ENCODE measurements around the gene CYP27C1.

Gene CYP27C1

GRCh38 chr2:127193164-127193966, 26.7 kb downstream of the CYP27C1 start:
- DNase-seq (ENCODE audit: low read depth in 2 of 2) = no peak

DNA sequence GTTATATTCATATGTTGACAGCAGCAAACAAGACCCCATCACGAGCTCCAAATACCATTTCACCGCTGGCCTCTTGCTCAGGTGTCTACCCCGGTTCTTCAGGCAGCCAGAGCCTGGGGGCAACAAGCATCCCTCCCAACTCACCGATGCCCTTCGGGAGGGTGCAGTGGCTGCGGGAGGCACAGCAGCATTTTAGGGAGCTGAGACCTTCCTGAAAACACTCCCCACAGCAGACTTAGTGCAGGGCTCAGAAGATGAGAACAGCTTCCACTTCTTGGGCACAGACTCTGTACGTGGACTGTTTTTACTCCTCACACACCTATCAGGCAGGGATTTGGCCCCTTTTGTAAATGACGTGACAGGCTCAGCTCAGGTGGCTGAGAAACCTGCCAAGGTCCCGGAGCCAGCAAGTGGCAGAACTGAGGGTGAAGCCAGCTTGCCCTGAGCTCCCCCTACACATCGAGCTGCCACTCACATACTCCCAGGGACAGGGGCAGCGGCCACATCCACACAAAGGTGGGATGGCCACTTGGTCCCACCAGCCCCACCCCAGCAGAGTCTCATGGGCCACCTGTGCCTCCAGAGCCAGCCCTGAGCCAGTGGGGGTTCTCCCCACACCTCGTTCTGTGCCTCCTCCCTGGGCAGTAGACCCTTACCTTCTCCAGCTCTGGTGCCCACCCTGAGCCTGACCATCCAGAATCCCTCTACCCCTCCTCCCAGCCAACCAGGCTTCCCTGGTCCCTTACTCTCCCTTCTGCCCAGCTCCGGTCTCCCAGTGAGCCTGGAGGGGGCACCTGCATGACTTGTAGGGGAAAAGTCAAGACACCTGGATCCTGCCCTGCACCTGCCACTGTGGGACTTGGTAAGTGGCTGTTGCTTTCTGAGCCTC, 28.5 kb downstream of the CYP27C1 start:
- DNase-seq (ENCODE audit: low read depth in 2 of 2) = no peak

- DNase-seq (ENCODE audit: low read depth in 2 of 2) = no peak
Measured at GRCh38 chr2:127188797-127189196, 31.3 kb downstream of the CYP27C1 start.

DNA sequence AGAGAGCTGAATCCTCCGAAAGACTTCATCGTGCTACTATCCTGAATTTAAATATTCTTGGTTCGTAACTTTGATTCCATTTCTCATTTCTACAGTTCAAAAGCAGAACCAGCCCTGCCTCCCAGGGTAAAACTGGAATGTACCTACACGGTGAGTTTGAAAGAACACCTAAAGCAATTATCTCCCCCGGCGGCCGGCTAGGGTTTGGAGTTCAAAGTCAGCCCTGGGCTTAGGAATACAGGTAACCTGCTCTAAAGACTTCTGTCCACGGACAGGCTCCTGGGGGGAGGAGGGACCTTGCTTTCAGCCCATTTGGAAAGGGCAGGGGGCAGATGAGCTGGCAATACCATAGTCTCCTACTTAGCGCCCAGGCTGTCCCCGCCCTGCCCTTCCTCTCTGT, 32.3 kb downstream of the CYP27C1 start:
- DNase-seq (ENCODE audit: low read depth in 2 of 2) = no peak

GRCh38 chr2:127187081-127187775, 32.9 kb downstream of the CYP27C1 start:
- no peak for DNase-seq (ENCODE audit: low read depth in 2 of 2)

DNA sequence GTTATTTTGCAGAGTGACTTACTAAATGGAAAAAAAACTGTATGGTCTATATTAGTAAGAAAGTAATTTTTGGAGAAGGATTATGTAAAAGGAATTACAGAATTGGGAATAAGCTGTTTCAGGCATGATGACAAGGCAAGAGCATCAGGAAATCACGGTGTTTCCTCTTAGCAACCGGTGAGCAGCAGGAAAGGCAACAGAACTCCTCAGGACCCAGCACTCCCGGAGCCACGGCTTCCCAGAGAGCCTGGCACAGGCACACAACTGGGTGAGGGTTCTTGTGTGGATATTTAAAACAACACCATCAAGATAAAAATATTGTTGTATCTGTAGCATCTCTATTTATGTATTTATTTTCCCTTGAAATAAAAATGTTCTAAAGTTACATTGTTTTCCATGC, 34.4 kb downstream of the CYP27C1 start:
- DNase-seq (ENCODE audit: low read depth in 2 of 2) = no peak

DNA sequence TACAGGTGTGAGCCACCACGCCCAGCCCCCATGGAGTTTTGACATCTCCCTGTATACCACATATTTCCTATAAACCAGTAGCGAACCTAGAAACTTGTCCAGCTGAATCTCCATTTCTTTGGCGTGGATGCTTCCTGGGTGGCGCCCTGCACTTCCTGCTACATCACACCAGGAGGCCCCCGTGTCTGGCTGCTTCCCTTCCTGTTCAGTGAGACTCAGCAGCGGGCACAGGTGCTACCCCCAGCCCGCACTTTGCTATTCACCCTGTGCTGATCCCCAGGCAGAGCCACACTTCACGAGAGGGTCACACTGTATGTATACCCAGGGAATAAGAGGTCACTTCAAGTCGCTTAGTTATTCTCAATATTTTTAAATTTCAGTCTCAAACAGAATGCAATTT, 35.0 kb downstream of the CYP27C1 start:
- no peak for DNase-seq (ENCODE audit: low read depth in 2 of 2)

DNA sequence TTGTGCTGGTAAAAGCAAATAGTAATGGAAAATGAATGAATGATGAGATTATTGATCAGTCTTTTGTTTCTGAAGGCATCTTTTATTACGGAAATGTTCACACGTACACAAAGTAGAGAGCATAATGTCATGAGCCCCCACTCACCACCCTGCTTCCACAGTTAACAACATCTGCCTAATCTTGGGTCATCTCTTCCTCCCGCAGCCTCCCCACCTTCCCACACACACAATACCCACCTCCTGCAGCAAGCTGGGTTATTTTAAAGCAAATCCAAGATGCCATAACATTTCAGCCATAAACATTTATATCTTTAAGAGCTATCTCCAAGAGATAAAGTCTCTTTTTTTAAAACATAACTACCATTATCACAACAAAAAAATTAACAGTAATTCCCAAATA, 36.3 kb downstream of the CYP27C1 start:
- DNase-seq (ENCODE audit: low read depth in 2 of 2) = no peak

DNA sequence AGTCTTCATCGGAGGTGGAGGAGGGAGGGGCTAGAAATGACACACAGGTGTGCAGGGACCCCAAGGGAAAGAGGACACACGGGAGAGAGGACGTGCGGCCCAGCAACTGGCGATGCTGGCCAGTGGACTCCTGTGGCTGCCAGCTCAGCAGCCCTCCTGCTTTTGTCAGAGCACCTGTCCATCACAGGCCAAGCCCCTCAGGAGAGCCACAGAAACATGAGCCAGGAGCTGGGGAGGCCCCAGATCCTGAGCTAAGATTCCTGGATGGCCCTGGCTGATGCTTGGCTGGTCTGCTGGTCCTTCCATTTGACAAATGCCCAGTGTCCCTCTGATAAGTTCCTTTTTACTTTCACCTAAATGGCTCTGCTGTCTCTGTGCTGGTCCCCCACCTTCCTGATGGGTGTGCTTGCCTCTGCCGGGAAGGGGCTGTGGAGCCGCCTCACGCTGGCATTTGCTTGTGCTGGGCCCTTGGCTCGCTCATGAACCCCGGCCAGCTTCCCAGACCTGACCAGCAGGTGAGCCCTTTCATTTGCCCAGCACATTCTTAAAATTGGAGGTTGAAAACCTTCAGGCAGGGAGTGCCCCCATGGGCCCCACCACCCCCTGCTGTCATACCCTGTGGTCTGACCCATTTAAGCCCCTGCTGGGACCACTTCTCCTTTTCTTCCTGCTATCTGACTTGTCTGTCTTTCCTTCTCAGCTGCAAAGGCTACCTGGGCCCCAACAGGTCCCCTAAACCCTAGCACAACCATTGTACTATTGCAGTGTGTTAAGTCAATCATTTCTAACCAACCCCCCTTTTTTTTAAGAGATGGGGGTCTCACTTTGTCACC, 37.3 kb downstream of the CYP27C1 start:
- no peak for DNase-seq (ENCODE audit: low read depth in 2 of 2)

GRCh38 chr2:127181851-127182250, 38.2 kb downstream of the CYP27C1 start:
- no peak for DNase-seq (ENCODE audit: low read depth in 2 of 2)

GRCh38 chr2:127179766-127180165, 40.3 kb downstream of the CYP27C1 start:
- no peak for DNase-seq (ENCODE audit: low read depth in 2 of 2)

DNA sequence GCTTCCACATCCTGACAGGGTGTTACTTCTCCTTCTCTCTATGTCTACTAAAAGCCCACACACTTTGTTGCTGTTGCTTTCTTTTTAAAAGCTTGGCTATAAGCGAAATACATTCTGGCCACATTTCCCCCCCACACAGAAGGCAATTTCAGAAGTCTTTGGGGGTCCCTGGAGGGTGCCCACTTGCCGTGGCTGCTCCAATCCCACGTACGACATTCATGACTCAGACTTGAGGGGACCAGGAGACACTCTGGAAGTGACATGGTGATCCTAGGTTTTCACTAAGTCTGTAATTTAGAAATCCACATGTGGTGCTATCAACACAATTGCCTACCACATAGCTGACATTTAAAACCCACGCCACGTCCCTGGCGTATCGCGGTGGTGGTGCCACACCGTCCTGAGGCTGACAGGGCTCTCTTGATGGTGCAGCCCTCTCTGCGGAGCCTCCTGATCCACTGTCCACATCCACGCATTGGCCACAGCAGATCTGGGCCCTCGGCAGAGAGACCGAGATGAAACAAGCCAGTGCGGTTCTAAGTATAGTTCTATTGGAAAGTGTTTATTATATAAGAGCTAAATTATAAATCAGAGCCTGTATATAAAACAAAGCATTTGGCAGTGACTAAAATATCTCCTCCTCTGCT, 42.4 kb downstream of the CYP27C1 start:
- DNase-seq (ENCODE audit: low read depth in 2 of 2) = no peak

DNA sequence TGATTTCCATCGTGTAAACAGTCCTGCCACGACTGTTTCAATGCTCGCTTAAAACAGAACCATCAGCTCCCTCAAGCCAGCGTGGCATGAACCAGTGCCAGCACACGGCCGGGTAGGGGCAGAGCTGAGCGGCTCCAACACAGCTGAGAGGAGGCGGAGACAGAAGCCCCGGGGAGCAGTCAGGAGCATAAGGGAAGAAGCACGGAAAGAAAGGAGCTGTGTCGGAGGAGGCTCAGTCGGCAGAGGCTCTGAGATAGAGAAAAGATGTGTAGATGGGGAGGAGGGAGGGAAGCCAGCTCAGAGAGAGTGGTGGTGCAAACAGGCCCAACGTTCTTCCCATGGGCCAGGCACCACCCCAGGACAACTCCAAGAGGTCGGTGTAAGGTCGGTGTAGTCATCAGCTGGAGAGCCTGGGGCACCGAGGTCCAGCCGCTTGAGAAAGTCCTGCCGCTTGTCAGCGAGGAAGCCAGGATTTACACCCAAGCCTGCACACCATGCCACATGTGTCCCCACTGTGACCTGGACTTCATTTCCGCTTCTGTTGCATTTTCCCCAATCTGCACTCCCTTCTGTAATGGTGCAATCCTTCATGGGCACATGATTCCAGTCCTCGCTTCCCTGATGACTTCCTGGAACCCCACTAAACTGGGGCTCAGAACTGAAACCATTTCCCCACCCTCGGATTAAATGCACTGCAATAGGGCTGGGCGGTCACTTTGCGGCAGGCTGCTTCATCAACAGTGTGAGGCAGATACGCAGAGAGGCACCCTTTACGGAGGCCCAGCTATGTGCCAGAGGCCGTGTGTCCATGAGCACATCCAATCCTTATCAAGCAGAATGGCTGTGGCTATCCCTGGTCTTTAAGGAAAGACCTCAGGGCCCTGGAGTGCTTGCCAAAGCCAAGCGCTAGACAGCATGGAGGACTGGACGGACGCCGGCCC, 43.5 kb downstream of the CYP27C1 start:
- DNase-seq (ENCODE audit: low read depth in 2 of 2) = no peak

DNA sequence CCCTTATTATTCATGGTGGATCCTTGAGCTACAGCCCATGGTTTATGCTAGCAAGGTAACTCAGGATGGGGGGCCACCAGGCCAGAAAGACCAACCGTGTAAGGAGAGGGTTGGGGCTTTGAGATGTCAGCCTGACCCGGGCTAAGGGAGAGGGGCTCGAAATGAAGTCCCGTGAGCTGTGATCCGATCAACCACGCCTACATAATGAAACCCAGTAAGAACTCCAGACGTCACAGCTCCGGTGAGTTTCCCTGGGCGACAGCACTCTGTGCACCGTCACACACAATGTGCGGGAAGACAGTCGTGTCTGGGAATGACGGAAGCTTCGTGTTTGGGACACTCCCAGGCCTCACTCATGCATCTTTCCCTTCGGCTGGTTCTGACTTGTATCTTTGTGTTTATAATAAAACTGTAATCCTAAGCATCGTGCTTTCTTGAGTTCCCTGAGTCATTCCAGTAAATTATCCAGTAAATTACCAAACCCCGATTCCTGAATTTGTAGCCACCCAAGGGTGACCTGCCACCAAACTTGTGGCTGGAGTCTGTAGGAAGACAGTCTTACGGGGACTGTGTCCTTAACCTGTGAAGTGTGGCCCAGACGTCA, 44.2 kb downstream of the CYP27C1 start:
- no peak for DNase-seq (ENCODE audit: low read depth in 2 of 2)

DNA sequence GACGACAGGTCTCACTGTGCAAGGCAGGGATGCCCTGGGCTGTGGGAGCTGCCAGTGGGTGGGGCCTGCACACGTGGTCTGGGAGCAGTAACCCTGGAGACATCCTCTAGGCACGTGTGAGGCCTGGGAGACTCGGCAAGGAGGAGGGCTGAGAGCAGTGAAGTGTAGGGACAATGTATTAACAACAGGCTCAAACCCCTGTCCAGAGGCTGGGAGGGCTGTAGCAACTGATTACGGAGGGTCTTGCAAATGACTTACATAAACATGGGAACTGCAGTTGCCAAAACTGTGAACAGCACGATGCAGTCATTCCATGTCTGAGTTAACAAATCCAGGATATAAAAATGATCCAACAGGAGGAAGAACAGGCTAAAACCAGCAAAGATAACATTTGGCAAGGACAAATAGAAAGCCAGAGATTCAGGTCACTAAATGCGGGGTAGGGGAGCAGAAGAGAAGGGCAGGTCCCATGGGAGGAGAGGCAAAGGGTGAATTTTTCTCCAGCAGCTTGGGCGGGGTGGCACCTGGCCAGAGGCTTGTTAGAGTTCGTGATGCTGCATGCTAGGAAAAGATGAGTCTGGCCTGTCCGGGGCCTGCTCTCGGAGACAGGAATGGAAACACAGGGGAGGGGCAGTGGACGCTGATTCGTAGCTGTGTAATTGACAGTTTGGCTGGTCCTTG, 44.9 kb downstream of the CYP27C1 start:
- DNase-seq (ENCODE audit: low read depth in 2 of 2) = no peak

GRCh38 chr2:127174640-127175039, 45.5 kb downstream of the CYP27C1 start:
- DNase-seq (ENCODE audit: low read depth in 2 of 2) = no peak

DNA sequence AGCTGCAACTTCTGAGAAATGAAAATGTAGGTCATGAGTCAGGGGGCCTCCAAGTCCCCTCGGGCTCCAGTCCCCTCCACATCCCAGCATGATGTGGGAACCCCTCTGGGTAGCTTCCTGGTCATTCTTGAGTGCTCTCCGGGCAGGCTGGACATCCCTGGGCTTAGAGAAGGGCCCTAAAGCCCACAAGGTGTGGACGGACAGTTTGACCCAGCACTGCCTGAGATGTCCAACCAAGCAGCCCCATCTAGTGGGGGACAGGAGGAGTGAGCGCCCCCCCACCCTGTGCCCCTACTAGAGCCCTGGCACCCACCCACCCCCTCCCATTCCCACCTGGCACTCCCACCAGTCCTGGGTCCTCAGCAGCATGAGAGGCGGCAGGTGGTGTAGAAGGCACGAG, 46.0 kb downstream of the CYP27C1 start:
- no peak for DNase-seq (ENCODE audit: low read depth in 2 of 2)

- DNase-seq (ENCODE audit: low read depth in 2 of 2) = no peak
Measured at GRCh38 chr2:127173057-127173456, 47.0 kb downstream of the CYP27C1 start.

GRCh38 chr2:127172306-127172705, 47.8 kb downstream of the CYP27C1 start:
- DNase-seq (ENCODE audit: low read depth in 2 of 2) = no peak

All from stimulated activated CD4-positive, alpha-beta T cell treated with anti-CD3 and anti-CD28 coated beads, Interleukin-4, amount 100 ng/mL, for 48 hours (primary cell).